Calu3 (cell line): ENCODE results near the gene SLC6A9. TPM values are rescaled to one million over a fixed set of nuclear protein-coding genes. Genes with fewer than 3 reads are reported as not detected.

Experiments used
- BruUV-seq: library from RNA; stranded (reverse); fragments of 400-500 nt; replicated peaks from 2 replicates; lab custom pipeline; 2021; lab: Mats Ljungman, UMichigan
- CTCF ChIA-PET: fragments of 300-600 bp; sonication (Branson Sonifier 250); formaldehyde crosslinking; loops from one replicate; lab custom pipeline; 2022; ENCODE audit warnings: antibody characterized with exemption; lab: Charles Lee
- DNase-seq: peaks from one replicate; pipeline ENCODE4 v3.0.0; 2022
- H3K27ac Mint-ChIP-seq: one replicate; pipeline ENCODE4 v1.8.0; 2022; ENCODE audit warnings: mixed read lengths; ENCODE audit not compliant: unreplicated experiment
- H3K27me3 Mint-ChIP-seq: one replicate; pipeline ENCODE4 v1.8.0; 2022; ENCODE audit warnings: mixed read lengths; ENCODE audit not compliant: unreplicated experiment
- H3K36me3 Mint-ChIP-seq: one replicate; pipeline ENCODE4 v1.8.0; 2022; ENCODE audit warnings: mild to moderate bottlenecking, moderate library complexity, mixed read lengths; ENCODE audit not compliant: insufficient read depth, unreplicated experiment
- H3K4me1 Mint-ChIP-seq: one replicate; pipeline ENCODE4 v1.8.0; 2022; ENCODE audit warnings: mild to moderate bottlenecking, low read depth, mixed read lengths; ENCODE audit not compliant: unreplicated experiment
- H3K4me3 Mint-ChIP-seq: one replicate; pipeline ENCODE4 v1.8.0; 2022; ENCODE audit warnings: mild to moderate bottlenecking, low read depth, moderate library complexity, mixed read lengths; ENCODE audit not compliant: unreplicated experiment
- H3K9me3 Mint-ChIP-seq: one replicate; pipeline ENCODE4 v1.8.0; 2022; ENCODE audit warnings: low read depth, mixed read lengths; ENCODE audit not compliant: unreplicated experiment
- CTCF ChIP-seq: fragments of 200-600 bp; IDR thresholded peaks from one replicate; pipeline ENCODE4 v1.8.0; 2022; ENCODE audit warnings: antibody characterized with exemption; ENCODE audit not compliant: unreplicated experiment
- intact Hi-C: fragments of 100-400 bp; cut with micrococcal nuclease; formaldehyde crosslinking; loops from one replicate; pipeline ENCODE4 v1.10.0; 2022; ENCODE audit not compliant: unreplicated experiment
- total RNA-seq: library from RNA; stranded (reverse); gene quantifications from 2 replicates; pipeline ENCODE4 v1.2.3, GENCODE V29; 2022

SLC6A9 gene
- total RNA-seq, 1 experiment from 2014 or later, result 18.2 TPM

GRCh38 chr1:44049839-44050238, 18.6 kb upstream of the SLC6A9 start:
- no peak for TF ChIP-seq CTCF
- Mint-ChIP-seq H3K4me3 (no peak overlapping the region), H3K27me3 (no peaks in the 10 kb centered on the region), H3K36me3 (no peaks in the 10 kb centered on the region), H3K9me3 (no peaks in the 10 kb centered on the region), H3K4me1 (peaks cover 30% of the 10 kb centered on the region), H3K27ac (no peak overlapping the region)
- intact Hi-C loops, result no loop called here
- DNase-seq, result no peak
- CTCF ChIA-PET, result no interaction called here
- BruUV-seq, result no TSS peak

GRCh38 chr1:44048532-44049215, 17.4 kb upstream of the SLC6A9 start:
- BruUV-seq, result no TSS peak
- H3K4me1 Mint-ChIP-seq, result peaks cover 40% of the 10 kb centered on the region
- no peak for DNase-seq
- no peaks in the 10 kb centered on the region for H3K27me3 Mint-ChIP-seq
- intact Hi-C loops, result no loop called here
- CTCF ChIA-PET, result interaction anchor here (0.6 to 2.4 kb wide), 26 partner anchors 8 to 626 kb away, joined by 3 to 32 read pairs (median 5); partner anchors contain the start of genes ARMH1, ATP6V0B, SLC6A9 and TMEM53
- peak overlapping the region; percentile 74 for H3K27ac Mint-ChIP-seq
- no peaks in the 10 kb centered on the region for H3K9me3 Mint-ChIP-seq
- H3K36me3 Mint-ChIP-seq, result no peaks in the 10 kb centered on the region
- no peak for TF ChIP-seq CTCF
- H3K4me3 Mint-ChIP-seq, result peak overlapping the region; percentile 45

- no TSS peak for BruUV-seq
- no peak for DNase-seq
- Mint-ChIP-seq H3K27me3 (no peaks in the 10 kb centered on the region), H3K36me3 (no peaks in the 10 kb centered on the region), H3K4me1 (peaks cover 41% of the 10 kb centered on the region), H3K27ac (peak overlapping the region; percentile 74), H3K9me3 (no peaks in the 10 kb centered on the region), H3K4me3 (peak overlapping the region; percentile 45)
- CTCF ChIA-PET, result interaction anchor here (0.7 to 2.4 kb wide), 11 partner anchors 10 to 476 kb away, joined by 3 to 32 read pairs (median 6); partner anchors contain the start of gene SLC6A9
- intact Hi-C loops, result loop anchor here (1.0 kb wide), 1 partner anchor 284 kb away; no protein-coding TSS in a partner anchor
- TF ChIP-seq CTCF, result no peak
These were observed 15.9 kb upstream of the SLC6A9 start for GRCh38 chr1:44047131-44047530.

- DNase-seq, result no peak
- Mint-ChIP-seq H3K27me3 (no peaks in the 10 kb centered on the region), H3K36me3 (no peaks in the 10 kb centered on the region), H3K4me1 (peaks cover 41% of the 10 kb centered on the region), H3K9me3 (no peaks in the 10 kb centered on the region), H3K4me3 (no peak overlapping the region), H3K27ac (no peak overlapping the region)
- CTCF ChIA-PET, result no interaction called here
- intact Hi-C loops, result no loop called here
- BruUV-seq, result no TSS peak
- no peak for TF ChIP-seq CTCF
These were observed 13.8 kb upstream of the SLC6A9 start for GRCh38 chr1:44045064-44045463.
